NCI-H2029 (cell line): ENCODE data around the gene CD2.

ENCODE experiments used
- DNase-seq: peaks from one replicate; lab custom pipeline; 2025; lab: John Stamatoyannopoulos, UW

The CD2 gene

GRCh38 chr1:116760996-116761665 is 6.9 kb downstream of the CD2 start:
- no peak for DNase-seq

- no peak for DNase-seq
Measured at GRCh38 chr1:116762281-116762680, 8.1 kb downstream of the CD2 start.

- DNase-seq, result no peak
Measured at GRCh38 chr1:116762781-116763115, 8.5 kb downstream of the CD2 start.

GRCh38 chr1:116763116-116763786 is 9.0 kb downstream of the CD2 start:
- no peak for DNase-seq

GRCh38 chr1:116763787-116764465 is 9.7 kb downstream of the CD2 start:
- no peak for DNase-seq

GRCh38 chr1:116764466-116764898 is 10.3 kb downstream of the CD2 start:
- no peak for DNase-seq

- no peak for DNase-seq
Measured at GRCh38 chr1:116764906-116765862, 11.0 kb downstream of the CD2 start.

- no peak for DNase-seq
Measured at GRCh38 chr1:116765962-116766361, 11.7 kb downstream of the CD2 start.

GRCh38 chr1:116766616-116767469 is 12.6 kb downstream of the CD2 start:
- no peak for DNase-seq

GRCh38 chr1:116767782-116768382 is 13.7 kb downstream of the CD2 start:
- DNase-seq, result no peak

- DNase-seq, result no peak
Measured at GRCh38 chr1:116768416-116769103, 14.3 kb downstream of the CD2 start.

GRCh38 chr1:116769104-116769452 is 14.8 kb downstream of the CD2 start:
- no peak for DNase-seq

- DNase-seq, result no peak
Measured at GRCh38 chr1:116769561-116769977, 15.3 kb downstream of the CD2 start.

- DNase-seq, result no peak
Measured at GRCh38 chr1:116769994-116770393, 15.8 kb downstream of the CD2 start.

- DNase-seq, result no peak
Measured at GRCh38 chr1:116770625-116771024, 16.4 kb downstream of the CD2 start.

- DNase-seq, result no peak
Measured at GRCh38 chr1:116771997-116772647, 17.9 kb downstream of the CD2 start.

- DNase-seq, result no peak
Measured at GRCh38 chr1:116772648-116773045, 18.4 kb downstream of the CD2 start.

- no peak for DNase-seq
Measured at GRCh38 chr1:116775116-116775752, 21.0 kb downstream of the CD2 start.
